ENCODE data around the gene BMP8A.

The BMP8A gene

DNA sequence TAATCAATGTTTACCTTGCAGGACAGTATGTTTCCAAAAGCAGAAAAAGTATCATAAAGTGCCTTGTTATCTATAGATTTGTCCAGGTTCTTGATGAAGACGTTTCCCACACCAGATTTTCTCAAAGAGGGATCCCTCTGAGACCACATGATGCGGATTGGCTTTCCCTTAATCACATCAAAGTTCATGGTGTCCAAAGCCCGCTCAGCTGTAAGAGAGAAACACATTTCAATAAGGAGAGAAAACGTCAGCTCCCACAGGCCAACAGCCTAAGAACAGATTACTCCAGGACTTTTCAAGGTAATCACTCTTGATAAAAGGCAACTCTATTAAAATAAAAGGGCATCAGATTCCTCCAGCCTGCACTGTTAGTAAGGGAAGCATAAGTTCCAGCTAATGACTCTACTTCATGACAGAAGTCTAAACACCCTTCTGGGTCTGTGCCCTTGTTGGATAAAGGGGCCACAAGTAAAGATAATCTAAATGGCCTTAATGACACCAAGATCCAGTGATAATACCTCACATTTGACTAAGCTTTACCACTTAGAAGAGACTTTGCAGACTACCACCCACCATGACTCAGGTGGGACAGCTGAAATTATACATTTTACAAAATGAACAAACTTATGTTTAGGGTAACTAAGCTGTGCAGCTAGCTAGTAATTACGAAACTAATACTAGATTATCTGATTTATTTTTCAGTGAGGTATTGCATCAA lies 81.1 kb downstream of the BMP8A start:
- DNase-seq (ENCODE audit: low spot score) = no peak

- no peak for DNase-seq (ENCODE audit: low spot score)
Observed at GRCh38 chr1:39573097-39573465, 81.6 kb downstream of the BMP8A start.

DNA sequence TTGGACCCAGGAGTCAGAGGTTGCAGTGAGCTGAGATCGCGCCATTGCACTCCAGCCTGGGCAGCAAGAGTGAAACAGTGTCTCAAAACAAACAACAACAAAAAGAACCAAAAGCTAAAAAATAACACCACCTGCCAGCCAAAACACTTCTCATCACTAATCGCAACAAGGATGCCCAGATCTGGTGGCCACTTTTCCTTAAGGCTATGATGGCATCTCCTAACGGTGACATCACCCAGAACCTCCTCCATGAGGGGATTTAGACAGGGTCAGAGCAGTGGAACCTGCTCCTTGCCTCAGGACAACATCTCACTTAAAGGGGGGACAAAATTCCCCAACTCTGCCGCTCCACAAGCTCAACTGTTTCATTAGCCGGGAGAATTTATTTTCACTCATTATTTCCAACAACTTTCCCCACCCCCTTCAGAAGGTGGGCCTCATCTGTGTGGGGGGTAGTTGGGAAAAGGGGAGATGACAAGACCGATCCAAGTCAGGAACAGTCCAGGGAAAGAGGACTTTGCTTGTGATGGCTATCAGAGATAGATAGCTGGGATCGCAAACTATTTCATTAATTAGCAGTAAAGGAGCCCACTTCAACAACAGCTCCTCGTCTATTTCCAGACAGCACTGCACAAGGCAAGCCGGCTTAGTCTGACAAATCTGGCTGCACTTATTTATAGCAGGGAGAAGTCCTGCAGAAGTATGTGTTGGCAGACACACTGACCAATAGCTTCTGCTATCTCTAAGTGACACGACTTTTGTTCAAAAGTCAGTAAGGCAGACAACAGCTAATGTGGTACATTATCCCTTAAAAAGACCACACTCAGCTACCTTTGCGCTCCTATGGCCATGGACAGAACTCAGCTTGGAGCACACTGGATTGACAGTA lies 82.5 kb downstream of the BMP8A start:
- DNase-seq (ENCODE audit: low spot score) = no peak

DNA sequence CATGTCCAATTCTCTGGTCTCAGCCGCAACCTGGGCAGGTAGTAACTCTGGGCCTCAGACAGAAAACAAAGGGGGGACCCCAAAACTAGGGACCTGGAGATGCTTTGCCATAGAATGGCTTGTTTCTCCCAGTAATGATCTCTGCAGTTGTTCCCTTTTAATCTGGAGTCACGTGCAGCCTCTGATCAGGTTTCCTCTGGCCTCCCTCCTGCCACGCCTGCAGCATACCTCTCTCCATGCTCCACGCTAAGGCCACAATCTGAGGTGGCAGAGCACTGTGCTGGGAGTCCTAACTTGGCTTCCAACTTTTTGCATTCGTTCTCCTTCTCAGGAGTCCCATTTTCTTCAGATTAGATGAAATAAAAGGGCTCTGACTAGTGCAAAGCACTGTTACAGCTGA lies 83.2 kb downstream of the BMP8A start:
- DNase-seq (ENCODE audit: low spot score) = no peak
